ENCODE data around the gene PRR11.

DNA sequence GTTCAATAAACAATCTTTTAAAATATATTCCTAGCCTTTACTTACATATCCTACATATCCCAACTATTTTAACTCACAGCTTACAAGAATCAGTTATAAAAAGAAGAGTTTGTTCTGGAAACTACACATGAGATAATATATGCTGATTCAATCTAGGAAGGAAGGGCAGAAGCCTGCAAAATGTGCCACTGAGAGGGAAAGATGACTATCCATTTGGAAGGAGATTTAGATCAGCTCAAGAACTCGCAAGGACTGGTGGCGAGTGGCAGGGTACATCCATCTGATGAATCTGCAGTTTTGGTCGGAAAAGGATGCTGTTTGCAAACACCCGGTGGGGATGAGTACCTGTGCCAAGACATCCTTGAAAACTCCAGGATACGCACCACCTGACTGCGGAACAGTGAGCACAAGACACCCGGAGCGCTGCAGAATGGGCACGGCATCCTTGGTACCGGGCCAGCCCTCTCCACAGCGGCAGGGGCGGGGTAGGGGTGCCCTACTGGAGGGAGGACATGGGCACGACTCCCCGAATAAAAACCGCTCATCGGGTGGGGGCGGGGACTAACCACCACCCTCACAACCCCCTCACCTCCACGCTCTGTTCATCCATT lies 49.6 kb upstream of the PRR11 start:
- TF ChIP-seq, protein P1, sequence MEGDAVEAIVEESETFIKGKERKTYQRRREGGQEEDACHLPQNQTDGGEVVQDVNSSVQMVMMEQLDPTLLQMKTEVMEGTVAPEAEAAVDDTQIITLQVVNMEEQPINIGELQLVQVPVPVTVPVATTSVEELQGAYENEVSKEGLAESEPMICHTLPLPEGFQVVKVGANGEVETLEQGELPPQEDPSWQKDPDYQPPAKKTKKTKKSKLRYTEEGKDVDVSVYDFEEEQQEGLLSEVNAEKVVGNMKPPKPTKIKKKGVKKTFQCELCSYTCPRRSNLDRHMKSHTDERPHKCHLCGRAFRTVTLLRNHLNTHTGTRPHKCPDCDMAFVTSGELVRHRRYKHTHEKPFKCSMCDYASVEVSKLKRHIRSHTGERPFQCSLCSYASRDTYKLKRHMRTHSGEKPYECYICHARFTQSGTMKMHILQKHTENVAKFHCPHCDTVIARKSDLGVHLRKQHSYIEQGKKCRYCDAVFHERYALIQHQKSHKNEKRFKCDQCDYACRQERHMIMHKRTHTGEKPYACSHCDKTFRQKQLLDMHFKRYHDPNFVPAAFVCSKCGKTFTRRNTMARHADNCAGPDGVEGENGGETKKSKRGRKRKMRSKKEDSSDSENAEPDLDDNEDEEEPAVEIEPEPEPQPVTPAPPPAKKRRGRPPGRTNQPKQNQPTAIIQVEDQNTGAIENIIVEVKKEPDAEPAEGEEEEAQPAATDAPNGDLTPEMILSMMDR (conservative IDR thresholded peaks at IDR 0.05), result no peak
- TF ChIP-seq EZH2 (IDR thresholded peaks at IDR 0.05; ENCODE audit: low read depth), result no peak
